WTC11 (cell line): ENCODE data around the gene NHSL2. TPM values are rescaled to one million over a fixed set of nuclear protein-coding genes. Genes with fewer than 3 reads are reported as not detected.

ENCODE experiments used
- ATAC-seq: fragments of 200-7000 bp; cut with Tn5 transposase; 2 replicates; pipeline ENCODE4 v1.10.0; 2021; ENCODE audit warnings: mild to moderate bottlenecking, moderate library complexity
- CTCF ChIA-PET: fragments of 300-600 bp; sonication (Branson Sonifier 250); formaldehyde crosslinking; loops from one replicate; lab custom pipeline; 2021; ENCODE audit warnings: antibody characterized with exemption; lab: Charles Lee
- POLR2A ChIA-PET: fragments of 350-600 bp; sonication (Branson Sonifier 250); formaldehyde crosslinking; loops from one replicate; lab custom pipeline; 2021; ENCODE audit warnings: antibody characterized with exemption; lab: Charles Lee
- DNase-seq: peaks from one replicate; pipeline ENCODE4 v3.0.0; 2021; ENCODE audit warnings: low spot score
- H3K27ac Mint-ChIP-seq: 2 replicates; pipeline ENCODE4 v1.8.0; 2021; ENCODE audit warnings: mixed read lengths
- H3K27me3 Mint-ChIP-seq: 2 replicates; pipeline ENCODE4 v1.8.0; 2021; ENCODE audit warnings: low read depth, mild to moderate bottlenecking, moderate library complexity, mixed read lengths
- H3K36me3 Mint-ChIP-seq: 2 replicates; pipeline ENCODE4 v1.8.0; 2021; ENCODE audit warnings: mixed read lengths
- H3K4me1 Mint-ChIP-seq: 2 replicates; pipeline ENCODE4 v1.8.0; 2022; ENCODE audit warnings: mixed read lengths
- H3K4me3 Mint-ChIP-seq: 2 replicates; pipeline ENCODE4 v1.8.0; 2021; ENCODE audit warnings: mild to moderate bottlenecking, moderate library complexity, mixed read lengths
- H3K9me3 Mint-ChIP-seq: 2 replicates; pipeline ENCODE4 v1.8.0; 2021; ENCODE audit warnings: mixed read lengths
- ATF2 ChIP-seq: sonication (generic); formaldehyde crosslinking; IDR thresholded peaks from 2 replicates; pipeline ENCODE4 v1.8.1; 2022; ENCODE audit warnings: low read depth, missing genetic modification reagents, borderline replicate concordance
- CBFB ChIP-seq: sonication (generic); formaldehyde crosslinking; IDR thresholded peaks from 2 replicates; pipeline ENCODE4 v1.8.1; 2022; ENCODE audit warnings: mild to moderate bottlenecking, low read depth, missing genetic modification reagents
- CDX4 ChIP-seq: fragments of 250-450 bp; sonication (Bioruptor Pico); IDR thresholded peaks from 2 replicates; pipeline ENCODE4 v1.9.0; 2021; ENCODE audit warnings: moderate library complexity, mild to moderate bottlenecking, inconsistent platforms, borderline replicate concordance
- CREB1 ChIP-seq: sonication (generic); formaldehyde crosslinking; IDR thresholded peaks from 2 replicates; pipeline ENCODE4 v1.8.0; 2023; ENCODE audit warnings: mild to moderate bottlenecking, missing genetic modification reagents
- ELF4 ChIP-seq: sonication (generic); formaldehyde crosslinking; IDR thresholded peaks from 2 replicates; pipeline ENCODE4 v1.8.1; 2022; ENCODE audit warnings: low read depth, mild to moderate bottlenecking, moderate library complexity, missing genetic modification reagents
- ERG ChIP-seq: fragments of 250-450 bp; sonication (Bioruptor Pico); IDR thresholded peaks from 2 replicates; pipeline ENCODE4 v1.8.0; 2021; ENCODE audit warnings: mild to moderate bottlenecking
- FOXP4 ChIP-seq: sonication (generic); formaldehyde crosslinking; IDR thresholded peaks from 2 replicates; pipeline ENCODE4 v1.8.0; 2022; ENCODE audit warnings: mild to moderate bottlenecking, missing genetic modification reagents
- GRHL2 ChIP-seq: fragments of 250-450 bp; sonication (Bioruptor Pico); IDR thresholded peaks from 2 replicates; pipeline ENCODE4 v1.8.0; 2022; ENCODE audit warnings: mild to moderate bottlenecking, moderate library complexity; ENCODE audit not compliant: insufficient replicate concordance, severe bottlenecking
- HMGA2 ChIP-seq: fragments of 250-450 bp; sonication (Bioruptor Pico); IDR thresholded peaks from 2 replicates; pipeline ENCODE4 v1.4.0; 2021; ENCODE audit warnings: mild to moderate bottlenecking, moderate library complexity
- JAZF1 ChIP-seq: fragments of 250-450 bp; sonication (Bioruptor Pico); IDR thresholded peaks from 2 replicates; pipeline ENCODE4 v1.9.0; 2021; ENCODE audit warnings: moderate library complexity, mild to moderate bottlenecking, inconsistent platforms
- MAX ChIP-seq: sonication (generic); formaldehyde crosslinking; IDR thresholded peaks from 2 replicates; pipeline ENCODE4 v1.8.0; 2022; ENCODE audit warnings: mild to moderate bottlenecking, missing genetic modification reagents
- SP1 ChIP-seq: sonication (generic); formaldehyde crosslinking; conservative IDR thresholded peaks from 2 replicates; pipeline ENCODE4 v1.8.1; 2022; ENCODE audit warnings: missing genetic modification reagents
- TP53 ChIP-seq: sonication (generic); formaldehyde crosslinking; IDR thresholded peaks from 2 replicates; pipeline ENCODE4 v1.8.1; 2023; ENCODE audit warnings: mild to moderate bottlenecking, missing genetic modification reagents
- ZNF121 ChIP-seq: sonication (generic); formaldehyde crosslinking; IDR thresholded peaks from 2 replicates; pipeline ENCODE4 v1.8.0; 2023; ENCODE audit warnings: missing genetic modification reagents
- ZNF232 ChIP-seq: sonication (generic); formaldehyde crosslinking; IDR thresholded peaks from 2 replicates; pipeline ENCODE4 v1.8.0; 2022; ENCODE audit warnings: mild to moderate bottlenecking, missing genetic modification reagents
- ZNF423 ChIP-seq: fragments of 250-450 bp; sonication (Bioruptor Pico); IDR thresholded peaks from 2 replicates; pipeline ENCODE4 v2.1.2; 2022; ENCODE audit warnings: mild to moderate bottlenecking, moderate library complexity
- ZNF512 ChIP-seq: sonication (generic); formaldehyde crosslinking; IDR thresholded peaks from 2 replicates; pipeline ENCODE4 v1.8.1; 2022; ENCODE audit warnings: missing genetic modification reagents, borderline replicate concordance
- total RNA-seq: library from RNA; stranded (reverse); gene quantifications from 3 replicates; pipeline ENCODE4 v1.2.3, GENCODE V29; 2021

The NHSL2 gene
- total RNA-seq, 1 experiment from 2014 or later: 7.9 TPM

- TF ChIP-seq HMGA2 (CRISPR knock-in tag) (no peak), FOXP4 (CRISPR knock-in tag) (no peak), ZNF121 (no peak), CREB1 (no peak), ZNF423 (CRISPR knock-in tag) (no peak), CDX4 (no peak), ERG (CRISPR knock-in tag) (no peak), SP1 (CRISPR knock-in tag) (no peak), GRHL2 (CRISPR knock-in tag) (no peak), ZNF232 (CRISPR knock-in tag) (no peak)
- H3K4me1 Mint-ChIP-seq: peaks cover 55% of the 10 kb centered on the region
- ATAC-seq: no peak
- H3K36me3 Mint-ChIP-seq: no peaks in the 10 kb centered on the region
- DNase-seq: no peak
- H3K27ac Mint-ChIP-seq: peak overlapping the region; percentile 63
- H3K4me3 Mint-ChIP-seq: no peak overlapping the region
- H3K9me3 Mint-ChIP-seq: no peaks in the 10 kb centered on the region
- POLR2A ChIA-PET: no interaction called here
- H3K27me3 Mint-ChIP-seq: no peaks in the 10 kb centered on the region
- CTCF ChIA-PET: interaction anchor here (2.7 kb wide), 1 partner anchor 13 kb away, joined by 14 read pairs; the partner anchor contains the start of gene NHSL2
Measured at GRCh38 chrX:71923516-71923915, 12.9 kb downstream of the NHSL2 start.

GRCh38 chrX:71927040-71927439 is 16.4 kb downstream of the NHSL2 start:
- no peak for TF ChIP-seq MAX (CRISPR knock-in tag)
- TF ChIP-seq ELF4 (CRISPR knock-in tag): no peak
- TF ChIP-seq TP53: no peak
- no peak for TF ChIP-seq FOXP4 (CRISPR knock-in tag)
- no peak for TF ChIP-seq ZNF512 (CRISPR knock-in tag)
- no peak for TF ChIP-seq CBFB (CRISPR knock-in tag)
- no peak for TF ChIP-seq ATF2 (CRISPR knock-in tag)
- TF ChIP-seq JAZF1: no peak
- no peak for TF ChIP-seq ZNF121
- no peaks in the 10 kb centered on the region for H3K36me3 Mint-ChIP-seq
- H3K9me3 Mint-ChIP-seq: peaks cover 7% of the 10 kb centered on the region
- ChIA-PET CTCF (interaction anchor here (0.7 to 0.9 kb wide), 2 partner anchors 15 to 28 kb away, joined by 3 read pairs; no protein-coding TSS in a partner anchor), POLR2A (interaction anchor here (1.0 kb wide), 1 partner anchor 17 kb away, joined by 5 read pairs; the partner anchor contains the start of gene NHSL2)
- H3K4me3 Mint-ChIP-seq: no peak overlapping the region
- ATAC-seq: no peak
- no peaks in the 10 kb centered on the region for H3K27me3 Mint-ChIP-seq
- no peak for DNase-seq
- H3K4me1 Mint-ChIP-seq: peaks cover 43% of the 10 kb centered on the region
- H3K27ac Mint-ChIP-seq: peak overlapping the region; percentile 38; the same call in 1 of the 2 replicates
